GM21576 (cell line): ENCODE measurements around the gene MRPL22.
A peak's percentile ranks its signal among the peaks of the same experiment; 100 is the strongest.
"Not testable (repeated sequence)": the region's sequence is repeated elsewhere in the genome, so short reads cannot be mapped to it uniquely, and the experiment has no call there.

ENCODE experiments used
- ATAC-seq: cut with Tn5 transposase; IDR thresholded peaks from one replicate; pipeline ENCODE4 v1.9.1; 2021; ENCODE audit warnings: mild to moderate bottlenecking, moderate library complexity; ENCODE audit not compliant: unreplicated experiment

MRPL22 gene

DNA sequence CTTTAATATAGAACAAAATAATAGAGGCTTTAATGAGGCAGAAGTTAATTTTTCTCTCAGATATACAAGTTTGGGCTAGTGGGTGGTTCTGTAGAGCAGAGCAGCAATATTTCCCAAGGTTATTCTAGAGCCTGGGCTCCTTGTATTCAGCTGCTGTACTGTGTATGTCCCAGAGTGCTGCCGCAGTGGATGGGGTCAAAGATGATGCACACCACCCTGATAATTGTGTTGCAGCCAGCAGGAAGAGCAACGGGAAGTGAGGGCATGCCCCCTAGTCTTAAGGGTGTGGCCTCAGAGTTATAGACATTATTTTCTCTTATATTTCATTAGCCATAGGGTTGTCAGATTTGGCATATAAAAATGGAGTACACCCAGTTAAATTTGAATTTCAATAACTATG is 48.8 kb downstream of the MRPL22 start:
- ATAC-seq: no peak

DNA sequence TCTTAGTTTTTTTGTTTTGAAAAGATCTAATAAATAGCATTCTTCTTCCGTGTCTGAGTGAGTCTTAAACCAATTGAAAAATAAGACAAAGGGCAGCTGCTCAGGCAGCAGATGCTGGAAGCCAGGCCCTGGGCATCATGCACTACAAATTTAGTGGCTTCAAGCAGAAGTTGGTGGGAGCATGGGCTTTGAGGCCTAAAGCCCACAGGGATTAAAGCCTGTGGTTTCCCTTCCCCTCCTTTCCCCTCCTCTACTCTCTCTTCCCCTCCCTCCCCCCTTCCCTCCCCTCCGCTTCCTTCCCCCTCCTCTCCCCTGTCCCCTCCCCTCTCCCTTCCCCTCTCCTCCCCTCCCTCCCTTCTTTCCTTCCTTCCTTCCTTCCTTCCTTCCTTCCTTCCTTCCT is 52.6 kb downstream of the MRPL22 start:
- no peak for ATAC-seq

DNA sequence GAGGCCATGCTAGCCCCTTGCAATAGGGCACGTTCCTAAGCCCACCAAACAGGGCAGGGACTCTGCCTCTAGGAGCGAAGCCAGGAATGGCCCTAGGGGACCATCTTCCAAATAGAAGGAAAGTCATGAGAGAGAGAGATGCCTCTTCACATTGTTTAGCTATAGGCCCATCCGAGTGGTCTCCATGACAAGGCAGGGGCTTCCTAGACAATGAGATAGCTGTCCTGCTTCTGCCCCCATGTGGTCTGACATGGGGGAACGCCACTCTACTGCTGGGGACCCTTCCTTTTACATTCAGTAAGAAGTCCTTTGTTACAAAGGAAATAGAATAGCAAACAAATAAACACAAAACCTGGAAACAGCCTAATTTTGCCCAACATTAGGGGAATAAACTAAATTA is 54.8 kb downstream of the MRPL22 start:
- no peak for ATAC-seq

DNA sequence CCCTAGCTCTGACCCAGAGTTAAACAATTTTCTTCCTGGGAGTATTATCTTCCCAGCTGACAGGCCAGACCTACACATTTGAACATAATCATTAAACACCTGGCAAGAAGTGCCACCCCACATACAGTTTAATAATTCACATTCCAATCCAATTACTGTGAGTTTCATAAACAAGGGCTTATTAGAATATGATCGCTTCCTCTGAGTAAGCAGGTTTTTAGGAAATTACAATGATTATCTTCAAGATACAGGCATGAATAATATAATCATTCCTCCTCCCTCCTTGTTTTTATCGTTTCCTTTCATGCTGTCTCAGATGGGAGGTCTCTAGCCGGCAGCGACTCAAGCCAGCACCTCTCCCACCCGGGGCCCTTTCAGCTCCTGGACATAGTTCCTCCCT is 56.9 kb downstream of the MRPL22 start:
- no peak for ATAC-seq

DNA sequence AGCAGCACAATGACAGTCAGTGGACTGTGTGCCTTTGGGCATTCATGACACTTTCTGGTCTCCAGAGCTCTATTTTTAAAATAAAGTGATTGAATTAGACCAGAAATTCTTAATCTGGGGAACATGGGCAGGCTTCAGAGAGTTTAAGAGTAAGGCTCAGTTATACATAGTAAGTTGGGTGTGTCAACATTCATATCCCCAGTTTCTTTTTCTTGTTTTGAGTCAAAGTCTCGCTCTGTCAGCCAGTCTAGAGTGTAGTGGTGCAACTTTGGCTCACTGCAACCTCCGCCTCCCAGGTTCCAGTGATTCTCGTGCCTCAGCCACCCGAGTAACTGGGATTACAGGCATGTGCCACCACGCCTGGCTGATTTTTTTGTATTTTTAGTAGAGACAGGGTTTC is 59.0 kb downstream of the MRPL22 start:
- ATAC-seq: no peak

GRCh38 chr5:155001523-155001922 is 60.6 kb downstream of the MRPL22 start:
- ATAC-seq: no peak

- not testable (repeated sequence) for ATAC-seq
Observed at GRCh38 chr5:155002722-155003121, 61.8 kb downstream of the MRPL22 start.

DNA sequence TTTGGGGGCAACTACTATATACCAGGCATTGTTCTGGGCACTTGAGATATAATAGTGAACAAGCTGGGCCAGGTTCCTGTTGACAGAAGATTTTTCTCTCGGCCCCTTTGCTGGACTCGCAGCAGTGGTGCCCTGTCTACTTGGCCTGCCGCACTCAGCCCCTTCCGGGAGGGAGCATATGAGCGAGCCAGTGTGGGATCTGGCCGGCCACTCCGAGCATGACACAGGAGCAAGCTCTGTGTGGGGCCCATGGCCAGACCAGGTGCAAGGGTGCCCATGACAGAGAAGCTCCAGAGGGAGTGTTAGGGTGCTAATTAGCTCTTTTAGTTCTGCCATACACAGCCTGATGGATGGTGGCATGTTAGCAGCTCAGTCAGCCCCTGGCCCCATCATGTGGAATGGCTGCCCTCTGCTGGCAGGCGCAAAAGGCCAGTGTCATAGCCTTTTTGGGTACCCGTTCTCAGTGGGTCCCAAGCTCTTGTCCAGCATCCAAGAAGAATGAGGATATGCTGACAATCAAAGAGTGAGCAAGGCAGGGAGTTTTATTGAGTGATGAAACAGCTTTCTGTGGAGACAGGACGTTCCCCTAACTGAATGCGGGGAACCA is 63.4 kb downstream of the MRPL22 start:
- ATAC-seq: no peak

DNA sequence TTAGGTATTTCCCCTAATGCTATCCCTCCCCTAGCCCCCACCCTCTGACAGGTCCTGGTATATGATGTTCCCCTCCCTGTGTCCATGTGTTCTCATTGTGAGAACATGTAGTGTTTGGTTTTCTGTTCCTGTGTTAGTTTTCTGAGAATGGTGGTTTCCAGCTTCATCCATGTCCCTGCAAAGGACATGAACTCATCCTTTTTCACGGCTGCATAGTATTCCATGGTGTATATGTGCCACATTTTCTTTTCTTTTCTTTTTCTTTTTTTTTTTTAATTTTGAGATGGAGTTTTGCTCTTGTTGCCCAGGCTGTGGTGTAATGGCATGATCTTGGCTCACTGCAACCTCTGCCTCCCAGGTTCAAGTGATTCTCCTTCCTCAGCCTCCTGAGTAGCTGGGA is 65.4 kb downstream of the MRPL22 start:
- not testable (repeated sequence) for ATAC-seq

- ATAC-seq: no peak
Observed at GRCh38 chr5:155008669-155009068, 67.8 kb downstream of the MRPL22 start.

GRCh38 chr5:155010881-155011280 is 70.0 kb downstream of the MRPL22 start:
- no peak for ATAC-seq

- ATAC-seq: no peak
Observed at GRCh38 chr5:155013526-155013925, 72.7 kb downstream of the MRPL22 start, which contains the start of gene KIF4B. Gene KIF4B (plus strand): TSS chr5:155013755. CDS start chr5:155013860, 105 bp downstream.

- ATAC-seq: no peak
Observed at GRCh38 chr5:155015239-155015638, 74.4 kb downstream of the MRPL22 start.

GRCh38 chr5:155017610-155018009 is 76.7 kb downstream of the MRPL22 start:
- peak; percentile 94 for ATAC-seq
